ENCODE results near the gene GPR156.

- TF ChIP-seq CHD2 (IDR thresholded peaks at IDR 0.05; ENCODE audit: low read depth, low read length) (no peak), SMC3 (conservative IDR thresholded peaks at IDR 0.05; ENCODE audit: insufficient read depth, low read depth, low read length) (no peak), JUN (IDR thresholded peaks at IDR 0.05; ENCODE audit: borderline replicate concordance, low read depth, low read length) (no peak), JUN (CRISPR knock-in tag; IDR thresholded peaks at IDR 0.05; ENCODE audit: borderline replicate concordance) (no peak), EGR1 (conservative IDR thresholded peaks at IDR 0.05) (no peak), DPF2 (IDR thresholded peaks at IDR 0.05) (no peak)
- TF ChIP-seq, protein P1, sequence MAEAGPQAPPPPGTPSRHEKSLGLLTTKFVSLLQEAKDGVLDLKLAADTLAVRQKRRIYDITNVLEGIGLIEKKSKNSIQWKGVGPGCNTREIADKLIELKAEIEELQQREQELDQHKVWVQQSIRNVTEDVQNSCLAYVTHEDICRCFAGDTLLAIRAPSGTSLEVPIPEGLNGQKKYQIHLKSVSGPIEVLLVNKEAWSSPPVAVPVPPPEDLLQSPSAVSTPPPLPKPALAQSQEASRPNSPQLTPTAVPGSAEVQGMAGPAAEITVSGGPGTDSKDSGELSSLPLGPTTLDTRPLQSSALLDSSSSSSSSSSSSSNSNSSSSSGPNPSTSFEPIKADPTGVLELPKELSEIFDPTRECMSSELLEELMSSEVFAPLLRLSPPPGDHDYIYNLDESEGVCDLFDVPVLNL (CRISPR knock-in tag; IDR thresholded peaks at IDR 0.05; ENCODE audit: low read depth): no peak
- TF ChIP-seq, protein P2, sequence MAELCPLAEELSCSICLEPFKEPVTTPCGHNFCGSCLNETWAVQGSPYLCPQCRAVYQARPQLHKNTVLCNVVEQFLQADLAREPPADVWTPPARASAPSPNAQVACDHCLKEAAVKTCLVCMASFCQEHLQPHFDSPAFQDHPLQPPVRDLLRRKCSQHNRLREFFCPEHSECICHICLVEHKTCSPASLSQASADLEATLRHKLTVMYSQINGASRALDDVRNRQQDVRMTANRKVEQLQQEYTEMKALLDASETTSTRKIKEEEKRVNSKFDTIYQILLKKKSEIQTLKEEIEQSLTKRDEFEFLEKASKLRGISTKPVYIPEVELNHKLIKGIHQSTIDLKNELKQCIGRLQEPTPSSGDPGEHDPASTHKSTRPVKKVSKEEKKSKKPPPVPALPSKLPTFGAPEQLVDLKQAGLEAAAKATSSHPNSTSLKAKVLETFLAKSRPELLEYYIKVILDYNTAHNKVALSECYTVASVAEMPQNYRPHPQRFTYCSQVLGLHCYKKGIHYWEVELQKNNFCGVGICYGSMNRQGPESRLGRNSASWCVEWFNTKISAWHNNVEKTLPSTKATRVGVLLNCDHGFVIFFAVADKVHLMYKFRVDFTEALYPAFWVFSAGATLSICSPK (IDR thresholded peaks at IDR 0.05; ENCODE audit: borderline replicate concordance): no peak
- TF ChIP-seq, protein P3, sequence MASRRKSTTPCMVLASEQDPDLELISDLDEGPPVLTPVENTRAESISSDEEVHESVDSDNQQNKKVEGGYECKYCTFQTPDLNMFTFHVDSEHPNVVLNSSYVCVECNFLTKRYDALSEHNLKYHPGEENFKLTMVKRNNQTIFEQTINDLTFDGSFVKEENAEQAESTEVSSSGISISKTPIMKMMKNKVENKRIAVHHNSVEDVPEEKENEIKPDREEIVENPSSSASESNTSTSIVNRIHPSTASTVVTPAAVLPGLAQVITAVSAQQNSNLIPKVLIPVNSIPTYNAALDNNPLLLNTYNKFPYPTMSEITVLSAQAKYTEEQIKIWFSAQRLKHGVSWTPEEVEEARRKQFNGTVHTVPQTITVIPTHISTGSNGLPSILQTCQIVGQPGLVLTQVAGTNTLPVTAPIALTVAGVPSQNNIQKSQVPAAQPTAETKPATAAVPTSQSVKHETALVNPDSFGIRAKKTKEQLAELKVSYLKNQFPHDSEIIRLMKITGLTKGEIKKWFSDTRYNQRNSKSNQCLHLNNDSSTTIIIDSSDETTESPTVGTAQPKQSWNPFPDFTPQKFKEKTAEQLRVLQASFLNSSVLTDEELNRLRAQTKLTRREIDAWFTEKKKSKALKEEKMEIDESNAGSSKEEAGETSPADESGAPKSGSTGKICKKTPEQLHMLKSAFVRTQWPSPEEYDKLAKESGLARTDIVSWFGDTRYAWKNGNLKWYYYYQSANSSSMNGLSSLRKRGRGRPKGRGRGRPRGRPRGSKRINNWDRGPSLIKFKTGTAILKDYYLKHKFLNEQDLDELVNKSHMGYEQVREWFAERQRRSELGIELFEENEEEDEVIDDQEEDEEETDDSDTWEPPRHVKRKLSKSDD (conservative IDR thresholded peaks at IDR 0.05; ENCODE audit: low read length): no peak
- TF ChIP-seq, protein P4, sequence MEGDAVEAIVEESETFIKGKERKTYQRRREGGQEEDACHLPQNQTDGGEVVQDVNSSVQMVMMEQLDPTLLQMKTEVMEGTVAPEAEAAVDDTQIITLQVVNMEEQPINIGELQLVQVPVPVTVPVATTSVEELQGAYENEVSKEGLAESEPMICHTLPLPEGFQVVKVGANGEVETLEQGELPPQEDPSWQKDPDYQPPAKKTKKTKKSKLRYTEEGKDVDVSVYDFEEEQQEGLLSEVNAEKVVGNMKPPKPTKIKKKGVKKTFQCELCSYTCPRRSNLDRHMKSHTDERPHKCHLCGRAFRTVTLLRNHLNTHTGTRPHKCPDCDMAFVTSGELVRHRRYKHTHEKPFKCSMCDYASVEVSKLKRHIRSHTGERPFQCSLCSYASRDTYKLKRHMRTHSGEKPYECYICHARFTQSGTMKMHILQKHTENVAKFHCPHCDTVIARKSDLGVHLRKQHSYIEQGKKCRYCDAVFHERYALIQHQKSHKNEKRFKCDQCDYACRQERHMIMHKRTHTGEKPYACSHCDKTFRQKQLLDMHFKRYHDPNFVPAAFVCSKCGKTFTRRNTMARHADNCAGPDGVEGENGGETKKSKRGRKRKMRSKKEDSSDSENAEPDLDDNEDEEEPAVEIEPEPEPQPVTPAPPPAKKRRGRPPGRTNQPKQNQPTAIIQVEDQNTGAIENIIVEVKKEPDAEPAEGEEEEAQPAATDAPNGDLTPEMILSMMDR (IDR thresholded peaks at IDR 0.05 in 2 of 3, conservative IDR thresholded peaks at IDR 0.05 in 1 of 3; ENCODE audit: insufficient read depth in 2 of 3, low read depth in 1 of 3, low read length in 3 of 3): no peak
Measured at GRCh38 chr3:120181632-120182031, 103.4 kb downstream of the GPR156 start.

All from K562 (cell line).